SJSA1 (cell line): ENCODE data around the gene ADAMTS2. TPM values are rescaled to one million over a fixed set of nuclear protein-coding genes. Genes with fewer than 3 reads are reported as not detected.
A peak's percentile ranks its signal among the peaks of the same experiment; 100 is the strongest.

Source experiments
- DNase-seq, 2 experiments: peaks; one replicate each; pipeline ENCODE4 v3.0.0-alpha.2; 2015 to 2020; ENCODE audit warnings: low spot score in 2 of 2, low read depth in 1 of 2
- H3K27ac ChIP-seq: fragments of 250-450 bp; sonication (Bioruptor Pico); 2 replicates; pipeline ENCODE4 v1.5.1; 2020; ENCODE audit warnings: mild to moderate bottlenecking, moderate library complexity
- H3K27me3 ChIP-seq: fragments of 250-450 bp; sonication (Bioruptor Pico); replicated peaks from 2 replicates; pipeline ENCODE4 v1.5.1; 2020; ENCODE audit warnings: mild to moderate bottlenecking, moderate library complexity
- H3K36me3 ChIP-seq: fragments of 250-450 bp; sonication (Bioruptor Pico); 2 replicates; pipeline ENCODE4 v1.5.1; 2020; ENCODE audit warnings: mild to moderate bottlenecking
- H3K4me1 ChIP-seq: fragments of 250-450 bp; sonication (Bioruptor Pico); replicated peaks from 2 replicates; pipeline ENCODE4 v1.6.1; 2021; ENCODE audit warnings: mild to moderate bottlenecking
- H3K4me3 ChIP-seq: fragments of 250-450 bp; sonication (Bioruptor Pico); 2 replicates; pipeline ENCODE4 v1.5.1; 2020; ENCODE audit warnings: mild to moderate bottlenecking
- H3K9me3 ChIP-seq: fragments of 250-450 bp; sonication (Bioruptor Pico); replicated peaks from 2 replicates; pipeline ENCODE4 v1.5.1; 2020; ENCODE audit warnings: mild to moderate bottlenecking
- total RNA-seq: library from RNA; depleted of rRNA; stranded (reverse); fragments of >200 nt; shearing (Covaris generic); gene quantifications from 2 replicates; pipeline ENCODE4 v1.2.3, GENCODE V29; 2014

ADAMTS2 gene
- total RNA-seq, 1 experiment from 2014 or later: 4.9 TPM

- no peaks in the 10 kb centered on the region for H3K27me3 ChIP-seq
- peaks cover 56% of the 10 kb centered on the region for H3K9me3 ChIP-seq
- 0 out of 2 replicates have a peak, but pooled peaks cover 2% of the 10 kb centered on the region for H3K36me3 ChIP-seq
- H3K4me3 ChIP-seq: no peak overlapping the region
- H3K27ac ChIP-seq: no peak overlapping the region
- no peak for DNase-seq
- no peaks in the 10 kb centered on the region for H3K4me1 ChIP-seq
Observed at GRCh38 chr5:179368126-179368805, 23.0 kb upstream of the ADAMTS2 start.

DNA sequence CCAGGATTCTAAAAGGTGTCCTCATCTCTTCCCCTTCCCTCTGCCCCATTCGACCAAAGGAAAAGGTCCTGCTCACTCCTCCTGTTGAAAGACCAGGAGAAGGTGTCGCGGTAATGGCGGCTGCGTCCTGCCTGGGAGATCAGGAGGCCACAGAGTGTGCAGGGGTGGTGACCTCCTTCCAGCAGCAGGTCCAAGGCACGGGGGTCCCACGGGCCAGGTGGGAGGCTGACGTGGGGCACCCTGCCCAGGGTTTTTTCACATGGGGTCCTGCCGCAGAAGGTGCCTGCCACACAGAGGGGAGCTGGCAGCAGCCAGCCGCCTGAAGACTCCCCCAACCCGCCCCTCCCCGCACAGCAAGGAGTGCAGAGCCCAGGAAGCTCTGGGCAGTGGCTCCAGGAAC, 22.2 kb upstream of the ADAMTS2 start:
- Histone ChIP-seq H3K27me3 (no peaks in the 10 kb centered on the region), H3K9me3 (peaks cover 57% of the 10 kb centered on the region), H3K27ac (no peak overlapping the region), H3K4me3 (no peak overlapping the region), H3K36me3 (0 out of 2 replicates have a peak, but pooled peaks cover 2% of the 10 kb centered on the region), H3K4me1 (no peaks in the 10 kb centered on the region)
- DNase-seq: no peak

GRCh38 chr5:179362355-179362754, 17.1 kb upstream of the ADAMTS2 start:
- Histone ChIP-seq H3K4me3 (no peak overlapping the region), H3K27me3 (no peaks in the 10 kb centered on the region), H3K4me1 (no peaks in the 10 kb centered on the region), H3K27ac (no peak overlapping the region), H3K36me3 (no peaks in the 10 kb centered on the region), H3K9me3 (peaks cover 43% of the 10 kb centered on the region)
- DNase-seq: no peak

DNA sequence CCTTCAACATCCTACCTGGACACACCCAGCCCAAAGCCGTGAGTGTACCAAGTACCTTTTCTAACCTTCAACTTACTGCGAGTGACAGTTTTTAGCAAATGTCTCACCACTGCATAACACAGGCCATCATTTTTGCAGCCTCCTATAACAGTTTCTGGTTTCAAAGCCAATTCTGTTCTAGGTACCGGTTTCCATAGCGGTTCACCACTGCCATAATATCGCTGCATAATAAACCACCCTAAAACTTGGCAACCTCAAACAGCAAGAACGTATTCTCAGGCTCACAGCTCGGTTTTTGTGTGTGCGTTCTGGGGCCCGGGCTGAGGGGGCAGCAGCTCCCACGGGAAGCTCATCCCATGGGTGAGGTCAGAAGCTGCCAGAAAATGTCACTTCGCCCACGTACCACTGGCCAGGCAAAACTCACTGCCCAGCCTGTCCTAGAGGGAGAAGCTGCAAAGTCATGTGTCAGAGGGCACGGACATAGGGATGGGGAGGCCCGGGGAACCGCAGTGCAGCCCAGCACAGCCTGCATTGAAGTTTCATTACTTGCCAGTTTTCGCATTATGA, 15.9 kb upstream of the ADAMTS2 start:
- peaks cover 50% of the 10 kb centered on the region for H3K9me3 ChIP-seq
- H3K36me3 ChIP-seq: no peaks in the 10 kb centered on the region
- no peak for DNase-seq
- no peaks in the 10 kb centered on the region for H3K4me1 ChIP-seq
- H3K27ac ChIP-seq: no peak overlapping the region
- H3K4me3 ChIP-seq: no peak overlapping the region
- H3K27me3 ChIP-seq: no peaks in the 10 kb centered on the region

- Histone ChIP-seq H3K9me3 (peaks cover 36% of the 10 kb centered on the region), H3K4me3 (no peak overlapping the region), H3K27me3 (no peaks in the 10 kb centered on the region), H3K4me1 (no peaks in the 10 kb centered on the region), H3K27ac (no peak overlapping the region), H3K36me3 (no peaks in the 10 kb centered on the region)
- no peak for DNase-seq
Observed at GRCh38 chr5:179357031-179357430, 11.8 kb upstream of the ADAMTS2 start.

DNA sequence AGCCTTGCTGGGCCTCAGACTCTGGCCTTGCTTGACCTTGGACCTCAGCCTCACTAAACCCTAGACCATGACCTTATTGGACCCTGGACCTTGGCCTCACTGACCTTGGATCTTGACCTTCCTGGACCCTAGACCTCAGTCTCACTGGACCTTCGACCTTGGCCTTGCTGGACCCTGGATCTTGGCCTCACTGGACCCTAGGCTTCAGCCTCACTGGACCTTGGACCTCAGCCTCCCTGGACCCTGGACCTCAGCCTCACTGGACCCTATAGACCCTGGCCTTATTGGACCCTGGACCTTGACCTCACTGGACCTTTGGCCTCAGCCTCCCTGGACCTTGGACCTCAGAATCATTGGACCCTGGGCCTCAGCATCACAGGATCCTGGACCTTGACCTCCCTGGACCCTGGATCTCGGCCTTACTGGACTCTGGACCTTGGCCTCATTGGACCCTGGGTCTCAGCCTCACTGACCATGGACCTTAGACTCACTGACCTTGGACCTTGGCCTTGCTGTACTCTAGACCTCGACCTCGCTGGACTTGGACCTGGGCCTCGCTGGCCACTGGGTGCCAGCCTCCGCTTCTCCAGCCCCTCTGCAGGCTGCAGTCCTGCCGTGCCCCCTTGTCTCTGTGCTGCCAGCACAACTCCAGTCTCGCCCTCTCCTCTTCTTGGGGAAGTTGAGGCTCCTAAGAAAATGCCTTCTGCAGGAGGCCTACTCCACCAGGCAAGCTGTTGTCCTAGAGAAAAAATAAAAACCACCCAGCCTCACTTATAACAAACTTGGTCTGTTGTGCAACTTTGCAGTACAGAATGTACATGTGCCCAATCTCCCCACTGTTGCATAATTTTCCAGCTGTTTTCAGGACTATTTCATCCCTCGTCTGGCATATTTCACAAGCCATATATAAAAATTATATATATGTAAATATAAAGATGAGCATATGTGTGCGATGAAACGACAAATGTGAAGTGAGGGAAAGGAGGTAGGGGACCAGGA, 11.0 kb upstream of the ADAMTS2 start:
- H3K9me3 ChIP-seq: peaks cover 35% of the 10 kb centered on the region
- H3K4me3 ChIP-seq: no peak overlapping the region
- no peaks in the 10 kb centered on the region for H3K36me3 ChIP-seq
- H3K4me1 ChIP-seq: no peaks in the 10 kb centered on the region
- no peak for DNase-seq
- no peaks in the 10 kb centered on the region for H3K27me3 ChIP-seq
- no peak overlapping the region for H3K27ac ChIP-seq

GRCh38 chr5:179354305-179354882, 9.1 kb upstream of the ADAMTS2 start:
- Histone ChIP-seq H3K9me3 (peaks cover 36% of the 10 kb centered on the region), H3K4me1 (no peaks in the 10 kb centered on the region), H3K4me3 (no peak overlapping the region), H3K36me3 (no peaks in the 10 kb centered on the region), H3K27ac (no peak overlapping the region), H3K27me3 (no peaks in the 10 kb centered on the region)
- no peak for DNase-seq

GRCh38 chr5:179348843-179349242, 3.6 kb upstream of the ADAMTS2 start:
- Histone ChIP-seq H3K27me3 (no peaks in the 10 kb centered on the region), H3K36me3 (no peaks in the 10 kb centered on the region), H3K9me3 (peaks cover 37% of the 10 kb centered on the region), H3K4me3 (no peak overlapping the region), H3K27ac (no peak overlapping the region), H3K4me1 (peaks cover 18% of the 10 kb centered on the region)
- DNase-seq: no peak

- Histone ChIP-seq H3K36me3 (no peaks in the 10 kb centered on the region), H3K27ac (no peak overlapping the region), H3K4me3 (no peak overlapping the region), H3K9me3 (peaks cover 39% of the 10 kb centered on the region), H3K4me1 (peaks cover 25% of the 10 kb centered on the region), H3K27me3 (no peaks in the 10 kb centered on the region)
- no peak for DNase-seq
Observed at GRCh38 chr5:179348011-179348530, 2.8 kb upstream of the ADAMTS2 start.

DNA sequence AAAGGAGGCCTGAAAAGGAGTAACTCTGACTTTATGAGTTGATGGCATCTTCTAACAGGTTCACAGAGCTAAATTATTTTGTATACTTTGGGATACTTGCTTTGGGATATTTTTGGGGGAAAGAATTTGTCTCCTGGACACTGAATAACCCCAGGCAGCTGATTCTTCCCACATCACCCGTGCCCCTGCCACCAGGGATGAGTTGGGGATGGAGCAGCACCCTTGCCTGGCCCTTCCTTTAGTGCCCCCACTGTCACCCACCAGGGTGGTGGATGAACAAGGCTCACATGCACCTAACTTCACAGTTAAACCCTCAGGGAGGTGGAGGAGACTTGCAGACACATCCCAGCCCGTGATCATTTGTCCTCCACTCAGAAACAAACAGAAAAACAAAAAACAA, 2.3 kb upstream of the ADAMTS2 start:
- H3K4me1 ChIP-seq: peaks cover 25% of the 10 kb centered on the region

GRCh38 chr5:179346875-179347274, 1.6 kb upstream of the ADAMTS2 start:
- H3K27me3 ChIP-seq: no peaks in the 10 kb centered on the region
- no peaks in the 10 kb centered on the region for H3K36me3 ChIP-seq
- H3K4me3 ChIP-seq: no peak overlapping the region
- H3K9me3 ChIP-seq: peaks cover 35% of the 10 kb centered on the region
- peaks cover 25% of the 10 kb centered on the region for H3K4me1 ChIP-seq
- H3K27ac ChIP-seq: no peak overlapping the region
- no peak for DNase-seq

More for the DNA sequence above, 2.3 kb upstream of the ADAMTS2 start:
- H3K36me3 ChIP-seq: no peaks in the 10 kb centered on the region
- no peak overlapping the region for H3K27ac ChIP-seq
- H3K4me3 ChIP-seq: no peak overlapping the region
- DNase-seq: no peak
- H3K27me3 ChIP-seq: no peaks in the 10 kb centered on the region
- peaks cover 39% of the 10 kb centered on the region for H3K9me3 ChIP-seq

DNA sequence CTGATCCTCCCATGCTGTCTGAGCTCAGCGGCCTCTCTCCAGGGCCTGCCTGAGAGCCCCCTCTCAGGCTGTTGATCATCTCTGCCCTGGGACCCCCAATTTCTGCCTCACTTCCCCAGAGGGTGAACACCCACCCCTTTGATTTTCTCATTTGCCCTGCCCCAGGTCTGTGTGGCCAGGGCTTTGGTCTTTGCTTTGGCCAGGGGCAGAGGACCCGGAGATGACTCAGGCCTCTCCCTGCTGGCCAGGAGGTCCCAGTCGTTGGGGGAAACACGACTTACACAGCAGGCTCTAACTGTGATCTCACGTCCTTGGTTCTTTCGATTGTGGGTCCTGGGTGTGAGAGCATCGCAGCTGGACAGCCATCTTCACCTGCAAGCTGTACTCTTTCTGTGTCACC, 1.1 kb upstream of the ADAMTS2 start:
- no peak for DNase-seq
- no peaks in the 10 kb centered on the region for H3K36me3 ChIP-seq
- H3K9me3 ChIP-seq: peaks cover 32% of the 10 kb centered on the region
- no peak overlapping the region for H3K4me3 ChIP-seq
- no peaks in the 10 kb centered on the region for H3K27me3 ChIP-seq
- H3K4me1 ChIP-seq: peaks cover 25% of the 10 kb centered on the region
- H3K27ac ChIP-seq: no peak overlapping the region

DNA sequence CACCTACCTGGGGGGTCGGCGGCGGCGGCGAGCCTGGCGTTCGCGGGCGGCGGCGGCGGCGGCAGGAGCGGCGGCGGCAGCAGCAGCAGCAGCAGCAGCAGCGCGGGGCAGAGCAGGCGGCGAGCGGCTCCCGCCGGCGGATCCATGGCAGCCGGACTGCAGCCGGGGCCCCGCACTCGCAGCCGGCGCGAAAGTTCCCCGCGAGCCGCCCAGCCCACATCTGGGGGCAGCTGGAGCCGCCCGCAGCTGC, 153 bp downstream of the ADAMTS2 start:
- Histone ChIP-seq H3K4me1 (peaks cover 25% of the 10 kb centered on the region), H3K4me3 (peak overlapping the region; percentile 49), H3K36me3 (no peaks in the 10 kb centered on the region), H3K27me3 (no peaks in the 10 kb centered on the region), H3K27ac (no peak overlapping the region), H3K9me3 (peaks cover 35% of the 10 kb centered on the region)
- DNase-seq: no peak
